Measurements from ENCODE around the gene ALPP.
"Not testable (repeated sequence)": the region's sequence is repeated elsewhere in the genome, so short reads cannot be mapped to it uniquely, and the experiment has no call there.

ALPP gene

DNA sequence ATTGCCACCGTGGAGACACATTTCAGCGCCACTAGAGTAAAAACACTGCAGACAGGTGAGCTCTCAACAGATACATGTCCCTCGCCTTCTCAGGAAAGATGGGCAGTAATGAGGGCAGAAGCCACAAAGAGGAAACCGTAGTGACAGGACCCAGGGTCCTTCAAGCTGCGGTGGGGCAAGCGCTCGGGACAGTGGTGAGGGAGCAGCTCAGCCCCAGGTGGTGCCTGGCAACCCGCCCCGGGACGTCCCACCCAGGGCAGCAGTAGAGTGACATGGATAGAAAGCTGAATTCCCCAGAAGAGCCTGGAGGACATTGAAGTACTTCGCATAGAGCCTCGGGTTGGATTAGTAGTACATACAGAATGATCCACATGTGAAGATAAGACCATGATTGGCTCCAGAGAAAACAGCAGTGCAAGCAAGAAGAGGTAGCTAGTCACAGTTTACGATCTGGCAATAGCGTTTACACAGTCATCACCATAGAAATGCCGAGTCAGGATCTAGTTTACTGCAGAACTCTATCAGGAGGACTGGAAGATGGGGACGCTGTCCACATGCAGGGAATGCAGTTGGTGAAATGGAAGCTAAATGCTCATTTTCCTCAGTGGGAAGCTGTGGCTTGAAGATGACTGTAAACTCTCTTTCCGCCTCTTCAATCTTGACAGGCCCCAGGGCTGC lies 37.4 kb upstream of the ALPP start:
- no peak for DNase-seq (ENCODE audit: low read depth, low spot score)

DNA sequence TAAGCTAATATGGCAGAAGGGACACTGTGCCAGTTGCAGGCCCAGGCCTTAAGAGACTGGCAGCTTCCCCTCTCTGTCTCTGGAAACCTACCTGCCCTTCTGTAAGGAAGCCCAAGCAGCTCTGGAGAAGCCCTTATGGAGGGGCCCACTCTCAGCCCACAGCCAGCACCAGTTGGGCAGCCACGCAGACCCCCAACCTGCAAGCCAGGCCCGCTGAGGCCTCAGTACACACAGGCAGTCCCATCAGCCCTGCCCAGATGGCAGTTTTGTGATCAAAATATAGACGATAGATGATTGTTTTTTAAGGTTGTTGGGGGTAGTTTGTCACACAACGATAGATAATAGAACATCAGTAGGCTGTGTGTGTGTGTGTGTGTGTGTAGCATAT lies 36.8 kb upstream of the ALPP start:
- no peak for DNase-seq (ENCODE audit: low read depth, low spot score)

DNA sequence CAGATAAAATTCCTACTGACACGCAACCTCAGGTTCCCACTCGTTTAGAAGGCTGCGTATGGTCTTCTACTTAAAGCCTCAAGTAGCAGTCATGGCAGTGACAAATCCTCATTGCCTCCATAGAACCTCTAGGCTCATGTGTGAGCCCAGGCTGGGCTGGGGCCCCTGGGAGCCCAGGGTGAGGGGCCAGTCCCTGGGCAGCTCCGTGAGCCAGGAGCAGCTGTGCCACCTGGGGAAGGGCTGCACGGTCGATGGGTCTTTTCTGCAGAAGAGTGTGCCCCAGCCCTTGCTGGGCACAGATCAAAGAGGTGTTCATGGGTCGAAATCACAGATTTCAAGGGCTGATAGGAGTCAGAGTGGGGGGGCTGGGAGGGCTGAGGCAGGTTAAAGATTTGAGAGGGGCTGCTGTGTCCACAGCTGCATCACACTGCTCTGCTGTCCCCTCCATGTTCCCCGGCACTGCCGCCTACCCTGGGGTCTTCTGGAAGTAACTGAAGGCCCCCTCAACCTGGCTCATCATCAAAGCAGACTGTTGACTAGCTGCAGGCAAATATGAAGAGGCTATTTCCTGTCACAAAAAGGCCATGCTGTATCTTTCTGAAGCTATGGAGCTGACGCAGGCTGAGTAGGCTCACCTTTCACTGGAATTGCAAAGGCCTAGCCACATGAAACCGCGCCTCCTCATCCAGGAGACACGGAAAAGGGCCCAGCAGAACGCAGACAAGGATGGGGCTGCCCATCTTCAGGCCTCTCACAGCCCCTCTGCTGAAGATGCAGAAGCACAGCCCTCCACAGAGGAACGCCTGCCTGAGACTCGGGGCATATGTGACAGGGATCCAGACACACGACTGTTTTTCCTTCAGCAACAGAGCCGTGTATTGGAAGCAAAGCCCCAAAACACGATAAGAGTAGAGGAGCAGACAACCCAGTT lies 35.7 kb upstream of the ALPP start:
- no peak for DNase-seq (ENCODE audit: low read depth, low spot score)

DNA sequence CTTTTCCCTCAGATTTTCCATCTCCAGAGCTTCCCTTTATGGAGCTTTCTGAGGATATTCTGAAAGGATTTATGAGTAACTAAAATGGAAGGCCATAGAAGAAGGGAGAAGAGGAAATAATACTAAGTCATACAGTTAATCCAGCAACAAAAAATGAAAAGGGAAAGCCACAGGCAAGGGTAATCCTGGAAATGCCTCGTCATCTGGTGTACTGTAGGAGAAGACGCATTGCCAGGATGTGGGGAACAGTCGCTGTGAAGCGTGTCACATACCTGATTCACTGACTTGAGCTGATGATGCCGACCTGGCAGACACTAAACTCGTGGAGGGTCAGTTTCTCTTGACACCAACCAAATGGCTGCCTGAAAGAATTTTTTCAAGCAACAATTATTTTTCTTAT lies 34.7 kb upstream of the ALPP start:
- no peak for DNase-seq (ENCODE audit: low read depth, low spot score)

DNA sequence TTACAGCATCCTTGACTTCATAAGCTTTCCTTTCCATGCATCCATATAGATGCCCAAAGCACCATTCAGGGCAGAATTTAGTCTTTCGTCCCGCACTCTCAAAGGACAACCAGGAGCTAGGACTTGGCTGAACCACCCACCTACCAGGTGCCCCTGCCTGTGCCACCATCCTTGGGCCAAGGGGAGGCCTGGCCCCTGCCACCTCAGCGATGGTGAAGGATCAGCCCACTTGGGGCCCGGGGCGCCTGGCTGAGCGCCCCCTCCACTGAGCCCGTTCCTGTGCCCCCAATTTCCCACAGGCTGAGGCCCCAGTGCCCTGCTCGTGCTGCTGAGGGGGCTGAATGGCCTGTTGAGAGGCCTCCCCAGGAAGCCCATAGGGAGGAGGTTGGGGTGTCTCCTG lies 33.3 kb upstream of the ALPP start:
- DNase-seq (ENCODE audit: low read depth, low spot score), result no peak

DNA sequence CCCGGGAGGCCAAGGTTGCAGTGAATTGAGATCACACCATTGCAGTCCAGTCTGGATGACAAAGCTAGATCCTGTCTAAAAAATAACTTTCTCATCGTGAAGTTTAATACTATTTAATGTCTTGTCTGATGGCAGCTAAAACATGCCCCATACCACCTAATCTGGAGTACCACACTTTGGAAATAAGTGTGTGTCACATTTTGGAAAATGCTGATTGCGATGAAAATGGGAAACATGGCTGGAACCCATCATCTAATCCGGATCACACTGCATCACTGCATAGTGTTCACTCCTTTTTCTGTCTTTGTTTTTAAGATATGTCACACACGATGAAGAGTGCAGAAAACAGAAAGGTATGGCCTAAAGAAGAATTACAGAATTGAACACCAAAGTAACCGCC lies 31.2 kb upstream of the ALPP start:
- no peak for DNase-seq (ENCODE audit: low read depth, low spot score)

DNA sequence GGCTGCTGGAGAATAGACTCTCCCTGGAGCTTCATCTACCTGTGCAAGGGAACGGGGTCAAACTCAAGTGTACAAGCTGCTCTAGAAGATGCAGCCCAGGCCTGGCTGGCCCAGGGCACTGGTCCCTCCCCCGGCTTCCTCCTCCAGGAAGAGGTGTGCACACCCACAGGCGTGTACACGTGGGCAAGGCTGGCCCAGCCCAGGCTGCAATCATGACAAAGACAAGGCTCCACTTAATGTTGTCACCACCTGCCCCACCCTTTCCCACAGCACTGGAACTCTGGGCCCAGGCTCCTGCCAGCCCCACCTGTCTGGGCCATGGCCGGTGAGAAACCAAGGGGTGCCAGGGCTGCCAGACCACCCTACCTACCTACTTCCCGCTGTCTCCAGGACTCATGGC lies 29.6 kb upstream of the ALPP start:
- DNase-seq (ENCODE audit: low read depth, low spot score), result no peak

DNA sequence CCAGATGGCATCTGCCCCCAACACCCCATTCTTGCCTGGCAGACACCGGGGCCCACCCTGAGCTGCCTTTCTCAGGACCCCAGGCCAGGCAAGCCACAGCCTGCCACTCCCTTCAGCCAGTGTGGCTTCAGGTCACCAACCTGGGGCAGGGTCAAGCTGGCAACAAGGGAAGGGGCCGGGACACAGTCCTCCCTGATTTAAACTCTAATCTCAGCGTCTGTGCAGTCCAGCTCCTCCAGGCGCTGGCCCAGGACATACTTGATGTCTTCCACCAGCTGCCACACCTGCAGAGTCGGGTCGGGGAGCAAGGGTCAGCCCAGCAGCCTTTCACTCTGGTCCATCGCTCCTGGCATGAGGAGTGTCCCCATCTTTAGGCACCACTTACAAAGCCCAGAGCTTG lies 29.0 kb upstream of the ALPP start:
- no peak for DNase-seq (ENCODE audit: low read depth, low spot score)

DNA sequence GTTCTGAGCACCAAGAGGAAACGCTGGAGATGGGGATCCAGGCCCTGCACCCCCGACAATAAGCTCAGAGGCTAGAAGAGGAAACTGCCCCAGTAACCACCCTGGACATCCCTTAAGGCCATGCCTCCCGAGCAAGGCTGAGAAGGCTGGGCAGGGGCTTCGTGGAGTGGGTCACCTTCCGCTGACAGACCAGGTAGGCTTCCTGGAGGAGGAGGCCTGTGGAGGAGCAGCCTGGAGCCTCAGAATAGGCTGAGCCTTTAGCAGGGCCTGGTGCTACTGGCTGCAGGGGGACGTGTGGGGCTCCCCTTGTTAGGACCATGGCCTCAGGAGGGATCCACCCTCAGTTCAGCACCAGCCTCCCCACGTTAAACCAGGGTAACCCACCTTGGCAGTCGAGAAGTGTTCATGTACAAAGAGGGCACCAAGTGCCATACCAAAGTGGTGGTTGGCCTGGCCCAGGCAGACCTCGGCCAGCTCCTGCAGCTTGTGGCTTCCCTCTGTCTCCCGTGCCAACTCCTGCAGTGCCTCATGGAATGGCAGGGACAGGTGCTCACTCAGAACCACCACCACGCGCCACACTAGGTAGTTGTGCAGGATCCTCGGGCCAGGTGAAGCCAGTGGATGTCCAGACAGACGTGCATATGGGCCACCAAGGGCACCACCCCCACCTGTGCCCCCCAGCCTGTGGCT lies 28.5 kb upstream of the ALPP start:
- no peak for DNase-seq (ENCODE audit: low read depth, low spot score)

DNA sequence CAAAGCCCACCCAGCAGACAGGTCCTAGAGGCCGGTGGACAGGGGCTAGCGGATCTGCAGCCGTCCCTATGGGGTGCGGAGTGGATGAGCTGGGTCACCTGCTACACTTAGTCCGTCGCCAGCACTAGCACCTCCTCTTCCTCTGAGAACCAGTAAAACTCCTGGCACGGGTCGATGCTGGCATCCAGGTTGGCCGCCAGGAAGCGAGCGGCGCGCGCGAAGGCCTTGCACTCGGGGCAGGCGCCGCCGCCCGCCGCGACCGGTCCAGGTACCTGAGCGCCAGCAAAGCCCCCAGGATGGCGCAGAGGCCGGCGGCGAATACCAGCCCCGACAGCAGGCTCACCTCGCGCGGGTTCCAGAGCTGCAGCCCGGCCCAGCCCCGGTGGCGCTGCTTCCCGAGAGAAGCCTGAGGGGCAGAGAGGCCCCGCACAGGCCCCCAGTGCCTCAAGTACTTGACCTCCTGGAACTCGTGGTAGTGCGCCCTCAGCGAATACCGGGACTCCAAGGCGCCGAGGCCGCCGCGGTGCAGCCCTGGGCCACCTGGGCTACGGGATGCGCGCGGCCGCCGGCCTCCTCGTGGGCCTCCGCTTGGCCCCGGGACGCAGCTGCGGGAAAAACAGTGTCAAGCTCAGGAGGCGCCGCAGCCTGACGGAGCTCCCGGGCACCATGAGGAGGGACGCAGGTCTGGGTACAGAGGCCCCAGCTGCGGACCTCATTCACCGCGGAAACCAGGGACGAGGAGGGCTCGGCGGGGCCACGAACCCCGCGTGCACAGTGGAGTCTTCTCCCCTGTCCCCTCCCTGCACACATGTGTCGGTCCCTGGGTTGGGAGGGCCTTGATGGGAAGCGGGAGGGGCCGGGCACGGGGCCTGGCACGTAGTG lies 27.5 kb upstream of the ALPP start:
- DNase-seq (ENCODE audit: low read depth, low spot score), result no peak

DNA sequence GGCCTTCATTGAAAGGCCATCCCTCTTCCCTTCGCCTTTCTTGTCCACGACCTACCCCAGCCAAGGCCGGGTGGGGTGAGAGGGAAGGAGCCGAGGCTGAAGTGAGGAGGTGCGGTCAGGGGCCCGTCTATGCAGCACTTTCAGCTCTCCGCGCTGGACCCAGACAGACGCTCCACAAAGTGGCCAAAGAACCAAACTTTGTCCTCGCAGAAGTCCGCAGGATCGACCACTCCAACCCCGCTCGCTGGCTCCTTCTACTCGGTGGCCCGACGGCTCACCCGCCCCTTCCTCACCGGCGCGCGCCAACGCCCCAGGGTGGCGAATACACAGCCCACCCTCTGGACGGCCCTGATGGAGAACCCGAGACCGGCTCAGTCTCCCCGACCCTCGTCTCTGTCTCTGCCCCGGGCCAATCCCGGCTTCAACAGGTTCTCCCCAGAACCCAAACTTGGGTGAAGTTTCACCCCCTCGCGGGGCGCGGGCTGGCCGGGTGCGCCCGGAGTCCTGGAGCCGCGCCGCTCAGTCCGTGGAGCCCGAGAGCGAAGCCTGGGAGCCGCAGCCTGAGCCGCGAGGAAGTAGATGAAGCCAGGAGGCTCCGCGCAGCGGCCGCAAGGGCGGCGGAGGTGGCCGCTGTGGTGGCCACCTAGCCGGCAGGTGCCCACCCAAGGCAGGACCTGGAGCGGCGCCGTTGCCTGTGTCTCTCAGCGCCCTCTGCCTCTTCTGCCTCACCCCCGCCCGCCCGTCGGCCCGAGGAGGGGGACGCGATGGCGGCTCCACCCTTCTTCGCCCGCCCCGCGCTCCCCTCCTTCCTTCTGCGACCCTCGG lies 26.7 kb upstream of the ALPP start:
- no peak for DNase-seq (ENCODE audit: low read depth, low spot score)

DNA sequence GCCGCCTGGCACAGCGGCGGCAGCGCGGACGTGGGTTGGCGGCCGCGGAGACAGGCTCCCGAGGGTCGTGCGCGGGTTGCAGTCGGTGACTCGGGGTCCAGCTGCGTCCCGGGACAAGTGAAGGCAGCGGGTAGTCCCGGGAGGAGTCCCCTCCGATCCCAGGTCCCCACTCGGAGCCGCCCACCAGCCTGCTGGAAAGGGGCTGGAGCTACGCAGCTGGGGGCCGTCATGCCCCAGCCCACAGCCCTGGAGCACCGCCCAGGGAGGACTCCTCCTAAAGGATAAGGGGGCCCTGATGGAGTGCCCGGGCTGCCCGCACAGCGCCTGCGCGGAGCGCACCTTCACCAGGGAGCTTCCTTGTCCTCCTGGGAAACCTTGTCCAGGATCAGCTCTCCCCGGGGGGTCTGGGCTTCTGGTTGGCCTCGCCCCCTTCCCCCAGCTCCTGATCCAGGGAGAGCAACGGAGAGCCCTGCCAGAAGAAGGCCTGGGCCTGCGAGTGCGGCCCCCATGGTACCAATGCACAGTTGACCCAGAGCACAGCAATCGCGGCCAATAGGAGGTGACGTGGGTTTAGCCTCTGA lies 25.9 kb upstream of the ALPP start:
- no peak for DNase-seq (ENCODE audit: low read depth, low spot score)

DNA sequence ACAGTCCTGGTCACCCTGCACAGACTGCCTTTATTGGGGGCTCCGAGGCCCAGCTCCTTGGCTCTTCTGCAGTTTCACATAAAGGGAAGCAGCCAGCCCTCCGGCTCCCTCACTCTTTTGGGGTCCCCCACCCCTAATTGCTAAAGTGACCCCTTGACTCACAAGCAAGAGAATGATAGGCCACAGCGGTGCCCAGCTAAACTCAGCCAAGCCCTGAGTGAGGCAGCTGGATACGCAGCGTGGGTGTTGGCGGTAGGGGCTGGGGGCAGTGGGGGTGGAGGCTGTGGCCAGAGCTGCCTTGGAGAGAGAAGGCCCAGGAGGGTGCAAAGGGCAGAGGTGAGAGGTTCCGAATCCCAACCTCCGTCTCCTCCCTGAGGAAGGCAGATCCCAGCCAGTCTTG lies 25.5 kb upstream of the ALPP start:
- DNase-seq (ENCODE audit: low read depth, low spot score), result no peak

DNA sequence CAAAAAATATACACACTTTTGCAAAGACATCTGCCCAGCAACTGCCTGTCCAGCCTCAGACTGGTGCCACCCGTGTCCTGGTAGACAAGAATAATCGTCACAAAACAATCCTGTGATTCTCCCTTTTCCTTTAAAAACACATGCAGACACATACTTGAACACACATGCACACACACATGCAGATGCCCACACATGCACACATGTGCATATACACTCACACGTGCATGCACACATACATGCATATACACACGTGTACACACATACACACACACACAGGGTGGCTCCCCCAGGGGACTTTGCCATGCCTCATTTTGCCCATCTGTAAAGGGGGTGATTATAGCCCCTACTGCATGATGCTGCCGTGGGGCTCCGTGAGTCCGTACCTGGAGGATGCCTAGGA lies 24.9 kb upstream of the ALPP start:
- no peak for DNase-seq (ENCODE audit: low read depth, low spot score)

DNA sequence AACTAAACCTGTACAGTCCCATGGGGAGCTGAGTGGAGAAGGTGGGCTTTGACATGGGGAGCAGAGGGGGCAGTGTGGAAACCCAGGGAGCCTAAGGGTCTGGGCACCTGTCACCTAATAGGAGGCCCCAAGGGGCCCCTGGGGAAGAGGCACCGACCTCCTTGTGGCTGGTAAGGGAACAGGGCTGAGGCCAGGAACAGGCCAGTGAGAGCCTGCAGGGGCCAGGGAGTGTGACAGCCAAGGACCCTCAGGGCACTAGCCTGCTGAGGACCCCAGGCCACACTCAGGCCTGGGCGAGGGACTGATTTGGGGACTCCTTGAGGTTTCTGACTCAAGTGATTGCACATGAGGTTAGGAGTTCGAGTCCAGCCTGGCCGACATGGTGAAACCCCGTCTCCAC lies 24.5 kb upstream of the ALPP start:
- no peak for DNase-seq (ENCODE audit: low read depth, low spot score)

DNA sequence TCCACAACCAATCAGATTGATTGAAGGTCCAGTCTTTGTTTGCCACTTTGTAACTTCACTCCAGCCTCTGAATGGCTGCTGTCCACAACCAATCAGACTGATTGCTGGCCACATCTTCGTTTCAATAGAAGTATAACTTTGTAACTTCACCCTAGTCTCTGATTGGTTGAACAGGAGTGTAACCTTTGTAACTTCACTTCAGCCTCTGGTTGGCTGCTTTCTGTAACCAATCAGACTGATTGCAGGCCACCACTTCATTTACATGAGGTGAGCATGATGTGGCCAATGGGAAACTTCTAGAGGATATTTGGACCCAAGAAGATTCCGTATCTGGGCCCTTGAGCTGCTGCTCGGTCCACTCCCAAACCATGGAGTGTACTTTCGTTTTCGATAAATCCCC lies 16.9 kb upstream of the ALPP start:
- DNase-seq (ENCODE audit: low read depth, low spot score), result no peak

DNA sequence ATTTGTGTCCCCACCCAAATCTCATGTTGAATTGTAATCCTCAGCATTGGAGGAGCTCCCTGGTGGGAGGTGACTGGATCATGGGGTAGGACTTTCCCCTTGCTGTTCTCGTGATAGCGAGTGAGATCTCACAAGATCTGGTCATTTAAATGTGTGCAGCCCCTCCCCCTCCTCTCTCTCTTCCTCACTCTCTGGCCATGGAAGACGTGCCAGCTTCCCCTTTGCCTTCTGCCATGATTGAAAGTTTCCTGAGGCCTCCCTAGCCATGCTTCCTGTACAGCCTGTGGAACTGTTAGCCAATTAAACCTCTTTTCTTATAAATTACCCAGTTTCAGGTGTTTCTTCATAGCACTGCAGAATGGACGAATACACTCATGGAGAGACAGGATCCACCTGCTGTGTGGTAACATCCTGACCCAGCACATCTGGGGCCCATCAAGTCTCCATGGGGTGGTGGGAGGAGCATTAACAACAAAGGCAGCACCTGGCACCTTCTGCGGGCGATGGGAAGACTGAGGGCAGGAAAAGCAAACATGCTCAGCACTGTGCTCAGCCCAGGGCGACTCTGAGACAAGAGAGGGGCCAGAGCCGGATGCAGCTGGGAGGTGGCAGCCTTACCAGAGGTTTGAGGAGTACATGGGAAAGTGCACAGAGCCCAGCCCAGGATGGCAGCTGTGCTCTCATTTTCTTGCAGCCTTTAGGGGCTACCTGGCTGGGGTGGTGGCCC lies 16.2 kb upstream of the ALPP start:
- DNase-seq (ENCODE audit: low read depth, low spot score), result no peak

DNA sequence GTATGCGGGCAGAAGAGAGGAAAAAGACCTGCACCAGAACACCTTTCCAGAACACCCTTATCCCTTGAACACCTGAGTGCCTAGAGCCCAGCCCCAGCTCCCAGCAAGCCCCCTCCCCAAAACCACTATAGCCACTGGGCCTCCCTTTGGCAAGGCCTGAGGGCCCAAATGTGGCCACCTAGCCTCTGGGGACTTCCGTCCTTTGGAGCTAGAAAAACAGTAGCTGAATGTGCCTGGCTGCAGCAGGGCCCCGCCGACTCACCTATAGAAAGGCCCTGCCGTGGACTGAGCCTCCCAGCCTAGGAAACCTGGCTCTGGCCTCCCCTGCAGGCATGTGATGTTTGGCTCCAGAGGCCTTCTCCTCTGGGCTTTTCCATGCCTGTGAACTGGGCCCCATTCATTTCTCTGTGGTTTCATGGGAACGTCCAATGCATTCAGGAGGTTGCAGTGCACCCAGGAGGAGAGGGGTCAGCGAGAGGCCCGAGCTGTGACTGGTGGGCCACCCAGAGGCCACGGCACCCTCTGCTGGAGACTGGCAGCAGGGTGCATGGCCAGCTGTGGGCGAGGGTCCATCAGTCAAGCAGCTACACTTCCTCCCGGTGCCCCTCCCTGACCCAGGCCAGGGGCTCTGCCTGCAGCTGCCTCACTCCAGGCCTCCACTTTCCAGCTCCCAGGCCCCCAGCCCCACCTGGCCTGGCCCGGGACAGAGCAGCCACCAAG lies 15.3 kb upstream of the ALPP start:
- not testable (repeated sequence) for DNase-seq (ENCODE audit: low read depth, low spot score)
